Peyer's patch (tissue), 4 donors: ENCODE measurements around the gene ECHDC1.

Experiments used
- POLR2A ChIP-seq, 2 donors: fragments of 450-650 bp; IDR thresholded peaks; one replicate each; pipeline ENCODE4 v1.5.1; 2017; ENCODE audit warnings: antibody characterized with exemption in 2 of 2, mild to moderate bottlenecking in 2 of 2, moderate library complexity in 2 of 2
- TF ChIP-seq, protein P1 (sequence below), 6 experiments: fragments of 450-650 bp in 4 of 6; fragments of 200-600 bp in 2 of 6; sonication (generic) in 1 of 6; IDR thresholded peaks; one replicate each; pipeline ENCODE4 v1.5.1; 2017 to 2019; ENCODE audit warnings: antibody characterized with exemption in 6 of 6, mild to moderate bottlenecking in 3 of 6, moderate library complexity in 1 of 6

DNA sequence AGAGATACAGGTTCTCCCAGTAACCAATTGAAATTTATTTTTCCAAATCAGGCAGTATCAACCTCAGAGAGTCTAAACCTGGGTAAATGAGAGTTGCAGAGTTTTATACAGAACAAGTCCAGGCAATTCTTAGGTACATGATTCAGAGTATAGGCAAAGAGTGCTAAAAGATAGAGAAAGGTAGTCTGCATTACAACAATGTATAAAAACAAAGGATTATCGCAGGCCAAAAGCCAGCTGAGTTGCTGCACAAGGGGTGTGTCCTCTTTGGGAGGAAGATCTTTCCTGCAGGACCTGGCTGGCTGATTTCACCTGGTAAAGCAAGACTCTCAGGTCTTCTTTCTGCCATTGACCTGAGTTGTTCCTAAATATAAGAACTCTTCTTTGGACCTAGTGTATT is 48.9 kb upstream of the ECHDC1 start:
- no peak for TF ChIP-seq POLR2A (IDR thresholded peaks at IDR 0.05)
- TF ChIP-seq, protein P1, sequence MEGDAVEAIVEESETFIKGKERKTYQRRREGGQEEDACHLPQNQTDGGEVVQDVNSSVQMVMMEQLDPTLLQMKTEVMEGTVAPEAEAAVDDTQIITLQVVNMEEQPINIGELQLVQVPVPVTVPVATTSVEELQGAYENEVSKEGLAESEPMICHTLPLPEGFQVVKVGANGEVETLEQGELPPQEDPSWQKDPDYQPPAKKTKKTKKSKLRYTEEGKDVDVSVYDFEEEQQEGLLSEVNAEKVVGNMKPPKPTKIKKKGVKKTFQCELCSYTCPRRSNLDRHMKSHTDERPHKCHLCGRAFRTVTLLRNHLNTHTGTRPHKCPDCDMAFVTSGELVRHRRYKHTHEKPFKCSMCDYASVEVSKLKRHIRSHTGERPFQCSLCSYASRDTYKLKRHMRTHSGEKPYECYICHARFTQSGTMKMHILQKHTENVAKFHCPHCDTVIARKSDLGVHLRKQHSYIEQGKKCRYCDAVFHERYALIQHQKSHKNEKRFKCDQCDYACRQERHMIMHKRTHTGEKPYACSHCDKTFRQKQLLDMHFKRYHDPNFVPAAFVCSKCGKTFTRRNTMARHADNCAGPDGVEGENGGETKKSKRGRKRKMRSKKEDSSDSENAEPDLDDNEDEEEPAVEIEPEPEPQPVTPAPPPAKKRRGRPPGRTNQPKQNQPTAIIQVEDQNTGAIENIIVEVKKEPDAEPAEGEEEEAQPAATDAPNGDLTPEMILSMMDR (IDR thresholded peaks at IDR 0.05), result no peak
